GM12878 (cell line): ENCODE data around the gene TIMM22. TPM values are rescaled to one million over a fixed set of nuclear protein-coding genes. Genes with fewer than 3 reads are reported as not detected.

Source experiments
- CEBPZ ChIP-seq: fragments of 150-350 bp; IDR thresholded peaks from 2 replicates; pipeline ENCODE4 v1.6.1; 2016; ENCODE audit warnings: low read depth, low read length
- CTCF ChIP-seq, 3 experiments: IDR thresholded peaks in 2 of 3; conservative IDR thresholded peaks in 1 of 3; 2 replicates each; pipeline ENCODE4 v1.5.1; 2011; ENCODE audit warnings: low read depth in 3 of 3, low read length in 3 of 3, mild to moderate bottlenecking in 3 of 3, control low read depth in 2 of 3, moderate library complexity in 2 of 3, inconsistent platforms in 1 of 3, mixed read lengths in 1 of 3; ENCODE audit not compliant: control insufficient read depth in 2 of 3, insufficient read depth in 1 of 3; ENCODE audit errors: extremely low read depth in 1 of 3
- DPF2 ChIP-seq: fragments of 450-650 bp; IDR thresholded peaks from 2 replicates; pipeline ENCODE4 v1.6.1; 2017; ENCODE audit warnings: mild to moderate bottlenecking
- ELK1 ChIP-seq: IDR thresholded peaks from 2 replicates; pipeline ENCODE4 v1.6.1; 2012; ENCODE audit warnings: low read depth, low read length, improper control_type of control experiment
- IKZF1 ChIP-seq: fragments of 450-650 bp; conservative IDR thresholded peaks from 2 replicates; pipeline ENCODE4 v1.6.1; 2017; ENCODE audit warnings: antibody characterized with exemption, mild to moderate bottlenecking
- SREBF2 ChIP-seq: IDR thresholded peaks from 2 replicates; pipeline ENCODE4 v1.6.1; 2012; ENCODE audit warnings: mild to moderate bottlenecking, low read length
- SUZ12 ChIP-seq: fragments of 200-600 bp; sonication (generic); IDR thresholded peaks from one replicate; pipeline ENCODE4 v1.6.1; 2018; ENCODE audit warnings: antibody characterized with exemption, mild to moderate bottlenecking; ENCODE audit not compliant: unreplicated experiment
- ZBED1 ChIP-seq: IDR thresholded peaks from 2 replicates; pipeline ENCODE4 v1.6.1; 2016; ENCODE audit warnings: borderline replicate concordance
- polyA plus RNA-seq, 11 experiments: library from polyadenylated mRNA; depleted of rRNA in 4 of 11; unstranded in 6 of 11; stranded (reverse) in 5 of 11; fragments of >200 nt; fragmentation: Nextera tagmentation in 4 of 11; fragmentation: Illumina TruSeq in 1 of 11; extraction: Ambion mirVana in 4 of 11; extraction: Trizol in 1 of 11; gene quantifications; 1 replicate in 1 of 11; 2 replicates in 10 of 11; pipeline versions ENCODE4 v1.2.1 to v1.2.3, GENCODE V29; 2011 to 2016; ENCODE audit warnings: inconsistent platforms in 2 of 11, missing spikeins in 2 of 11, low read depth in 1 of 11
- total RNA-seq, 4 experiments: library from RNA; depleted of rRNA in 3 of 4; stranded (reverse); fragments of >200 nt in 3 of 4; fragmentation: Illumina TruSeq in 1 of 4; extraction: Trizol in 1 of 4; gene quantifications; 2 replicates each; pipeline versions ENCODE4 v1.2.1 to v1.2.3, GENCODE V29; 2013 to 2021

The TIMM22 gene
- total and polyA plus RNA-seq, 10 of the 15 experiments (the other 5 are each of a cell fraction or from before 2014, with no cell fraction given): 4.4 to 25.0 (median 10.6) TPM

- TF ChIP-seq ELK1 (no peak), CTCF (IDR thresholded peaks at IDR 0.05 in 2 of 3, conservative IDR thresholded peaks at IDR 0.05 in 1 of 3; ENCODE audit: control insufficient read depth in 2 of 3, extremely low read depth in 1 of 3, insufficient read depth in 1 of 3, low read depth in 3 of 3, low read length in 3 of 3) (no peak; a peak in 1 of 6 replicates), SREBF2 (no peak), IKZF1 (peak; percentile 57), CEBPZ (no peak), SUZ12 (no peak), DPF2 (0 out of 2 replicates have a peak, but pooled peaks have one; percentile 40), ZBED1 (no peak)
Measured at GRCh38 chr17:979539-980405, 17.2 kb upstream of the TIMM22 start, which contains the start of gene NXN (continued).
